ENCODE data around the gene POMT1. TPM values are rescaled to one million over a fixed set of nuclear protein-coding genes. Genes with fewer than 3 reads are reported as not detected.

Gene POMT1
- total RNA-seq, 1 donor from 2014 or later: 57.6 TPM

DNA sequence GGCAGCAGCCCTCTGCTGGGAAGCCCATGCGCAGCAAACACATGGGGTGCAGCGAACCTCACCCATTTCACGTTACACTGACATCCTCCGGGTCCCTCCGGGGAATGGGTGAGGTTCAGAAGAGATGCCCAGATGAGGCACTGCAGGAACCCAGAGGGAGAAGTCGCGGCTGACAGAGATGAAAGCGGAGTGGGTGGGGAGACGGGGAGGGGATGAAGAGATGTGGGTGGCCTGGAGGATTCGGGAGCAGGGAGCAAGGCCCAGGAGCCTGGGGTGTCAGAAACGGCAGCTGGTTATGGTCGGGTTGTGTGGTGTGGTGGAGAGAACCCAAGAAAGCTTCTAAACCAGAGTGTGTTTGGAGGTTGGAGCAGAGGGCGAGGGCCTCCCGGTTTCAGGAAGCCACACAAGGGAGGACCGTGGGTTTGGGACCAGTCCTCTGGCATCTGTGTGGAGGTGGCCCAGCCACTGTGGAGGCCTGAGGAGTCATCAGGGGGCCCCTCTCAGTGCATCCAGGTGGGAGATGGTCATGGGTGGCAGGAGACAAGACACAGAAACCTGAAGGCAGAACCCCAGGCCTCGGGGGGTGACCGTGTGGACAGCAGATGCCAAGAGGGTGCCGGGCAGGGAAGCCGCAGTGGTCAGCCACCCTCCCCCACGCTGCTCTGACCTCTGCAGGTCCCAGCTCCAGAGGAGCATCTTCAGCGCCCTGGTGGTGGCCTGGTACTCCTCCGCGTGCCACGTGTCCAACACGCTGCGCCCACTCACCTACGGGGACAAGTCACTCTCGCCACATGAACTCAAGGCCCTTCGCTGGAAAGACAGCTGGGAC is 19.8 kb downstream of the POMT1 start:
- peak overlapping the region; percentile 4 for H3K4me3 Mint-ChIP-seq (ENCODE audit: unreplicated experiment)
- no peak overlapping the region for H3K27ac Mint-ChIP-seq (ENCODE audit: unreplicated experiment)
- no peaks in the 10 kb centered on the region for H3K9me3 Mint-ChIP-seq (ENCODE audit: unreplicated experiment)
- TF ChIP-seq CTCF (IDR thresholded peaks at IDR 0.05; ENCODE audit: unreplicated experiment): no peak
- H3K27me3 Mint-ChIP-seq (ENCODE audit: unreplicated experiment): peaks cover 13% of the 10 kb centered on the region
- peaks cover 59% of the 10 kb centered on the region for H3K36me3 Mint-ChIP-seq (ENCODE audit: low read depth, unreplicated experiment)
- no peak for DNase-seq (ENCODE audit: low spot score)
- no peaks in the 10 kb centered on the region for H3K4me1 Mint-ChIP-seq (ENCODE audit: unreplicated experiment)

DNA sequence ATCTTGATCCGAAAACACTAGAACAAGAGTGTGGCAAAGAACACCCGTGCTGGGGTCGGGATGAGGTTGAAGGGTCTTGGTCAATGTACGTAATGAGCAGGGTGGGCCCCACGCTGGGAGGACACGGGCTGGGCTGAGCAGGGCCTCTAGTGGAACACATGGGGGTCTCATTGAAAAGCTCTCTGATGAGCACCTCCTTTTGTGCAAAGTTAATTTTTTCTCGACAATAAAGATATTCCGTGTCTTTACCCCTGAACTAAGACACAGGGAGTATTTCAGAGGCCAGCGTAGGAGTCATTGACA is 20.3 kb downstream of the POMT1 start:
- peaks cover 55% of the 10 kb centered on the region for H3K36me3 Mint-ChIP-seq (ENCODE audit: low read depth, unreplicated experiment)
- DNase-seq (ENCODE audit: low spot score): no peak
- H3K4me3 Mint-ChIP-seq (ENCODE audit: unreplicated experiment): peak overlapping the region; percentile 4
- TF ChIP-seq CTCF (IDR thresholded peaks at IDR 0.05; ENCODE audit: unreplicated experiment): no peak
- H3K27me3 Mint-ChIP-seq (ENCODE audit: unreplicated experiment): peaks cover 10% of the 10 kb centered on the region
- H3K27ac Mint-ChIP-seq (ENCODE audit: unreplicated experiment): no peak overlapping the region
- H3K4me1 Mint-ChIP-seq (ENCODE audit: unreplicated experiment): no peaks in the 10 kb centered on the region
- H3K9me3 Mint-ChIP-seq (ENCODE audit: unreplicated experiment): no peaks in the 10 kb centered on the region

DNA sequence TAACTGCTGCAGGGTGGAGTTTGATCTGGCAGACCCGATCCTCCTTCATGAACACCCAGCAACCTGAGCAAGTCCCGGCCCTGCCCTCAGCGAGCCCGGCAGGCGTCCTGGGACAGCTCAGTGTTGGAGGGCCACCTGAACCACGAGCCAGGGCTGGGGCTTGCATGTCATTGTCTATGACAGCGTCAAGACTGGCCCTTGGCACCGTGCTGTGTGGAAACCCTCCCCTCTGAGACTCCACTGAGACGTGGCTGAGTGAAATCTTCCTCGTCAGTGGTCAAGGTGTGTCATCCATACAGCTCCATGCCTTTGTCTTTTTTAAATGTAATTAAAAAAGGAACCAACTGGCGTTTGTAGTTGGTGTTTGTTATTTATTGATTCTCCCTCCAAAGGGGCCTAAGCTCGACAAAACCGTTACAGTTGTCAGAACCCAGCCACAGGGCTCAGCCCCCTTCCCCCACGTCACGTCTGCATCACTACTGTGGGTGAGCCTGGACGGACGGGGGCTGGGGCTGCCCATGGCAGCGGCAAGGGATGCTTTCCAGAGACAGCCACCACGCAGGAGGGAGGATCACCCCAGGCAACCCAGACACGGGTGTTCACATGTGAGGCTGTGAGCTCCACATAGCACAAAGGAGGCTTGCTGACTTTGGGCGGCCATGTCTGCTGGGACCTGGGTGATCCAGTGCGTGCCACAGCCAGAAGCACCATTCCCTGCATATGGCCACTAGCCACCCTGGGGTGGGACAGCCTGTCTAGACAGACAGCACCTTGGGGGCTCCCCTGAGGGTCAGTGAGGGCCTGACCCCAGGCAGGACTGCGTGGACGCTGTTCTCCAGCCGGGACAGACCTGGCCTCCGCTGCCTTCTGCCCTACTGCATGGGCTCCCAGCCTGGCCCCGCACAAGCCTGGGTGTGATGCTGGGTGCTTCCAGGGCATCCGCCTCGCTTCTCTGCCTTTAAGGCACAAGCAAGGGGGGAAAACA is 21.0 kb downstream of the POMT1 start:
- Mint-ChIP-seq H3K27me3 (ENCODE audit: unreplicated experiment) (peaks cover 11% of the 10 kb centered on the region), H3K4me3 (ENCODE audit: unreplicated experiment) (no peak overlapping the region), H3K4me1 (ENCODE audit: unreplicated experiment) (no peaks in the 10 kb centered on the region), H3K36me3 (ENCODE audit: low read depth, unreplicated experiment) (peaks cover 53% of the 10 kb centered on the region), H3K9me3 (ENCODE audit: unreplicated experiment) (no peaks in the 10 kb centered on the region), H3K27ac (ENCODE audit: unreplicated experiment) (peak overlapping the region; percentile 30)
- no peak for DNase-seq (ENCODE audit: low spot score)
- TF ChIP-seq CTCF (IDR thresholded peaks at IDR 0.05; ENCODE audit: unreplicated experiment): no peak

DNA sequence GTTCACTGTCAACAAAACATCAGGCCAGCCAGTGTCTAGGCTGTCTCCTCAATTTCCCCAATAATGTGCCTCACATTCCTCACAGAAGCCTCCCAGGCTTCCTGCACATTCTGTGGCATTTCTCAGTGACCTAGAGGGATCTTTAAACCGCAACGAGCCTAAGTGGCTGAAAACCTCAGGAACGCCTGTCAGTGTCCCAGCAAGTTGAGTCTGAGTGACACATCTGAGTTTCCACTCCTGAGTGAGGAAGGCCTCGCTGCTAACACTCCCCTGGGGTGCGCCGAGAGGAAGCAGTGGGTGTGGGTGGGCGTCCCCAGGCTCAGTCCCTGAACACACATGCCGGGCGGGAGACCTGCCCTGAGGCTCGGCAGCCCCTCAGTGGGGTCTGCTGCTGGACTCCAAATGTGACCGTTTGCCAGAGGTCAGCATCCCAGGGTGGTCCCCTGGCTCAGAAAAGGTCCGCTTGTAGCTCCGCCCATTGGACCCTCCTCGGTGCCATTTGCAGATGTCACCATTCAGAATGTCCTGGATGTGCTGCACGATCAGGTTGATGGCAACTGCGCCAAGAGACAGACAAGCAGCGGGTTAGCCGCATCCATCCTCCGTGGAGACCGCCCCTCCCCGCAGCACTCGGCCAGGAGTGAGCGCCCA is 22.1 kb downstream of the POMT1 start:
- Mint-ChIP-seq H3K27me3 (ENCODE audit: unreplicated experiment) (peaks cover 6% of the 10 kb centered on the region), H3K9me3 (ENCODE audit: unreplicated experiment) (no peaks in the 10 kb centered on the region), H3K4me3 (ENCODE audit: unreplicated experiment) (no peak overlapping the region), H3K36me3 (ENCODE audit: low read depth, unreplicated experiment) (peaks cover 42% of the 10 kb centered on the region), H3K27ac (ENCODE audit: unreplicated experiment) (no peak overlapping the region), H3K4me1 (ENCODE audit: unreplicated experiment) (no peaks in the 10 kb centered on the region)
- no peak for DNase-seq (ENCODE audit: low spot score)
- no peak for TF ChIP-seq CTCF (IDR thresholded peaks at IDR 0.05; ENCODE audit: unreplicated experiment)
